Glomerular visceral epithelial cell (primary cell): Measurements from ENCODE around the gene BRDT.

Source experiments
- DNase-seq: peaks from one replicate; pipeline ENCODE4 v3.0.0-alpha.2; 2016; ENCODE audit errors: extremely low spot score

The BRDT gene

GRCh38 chr1:91949356-91949699 is at the start of gene BRDT:
Gene BRDT, plus strand, starts transcription at chr1:91949401. Its CDS starts 13,354 bp downstream, at chr1:91962755.
- no peak for DNase-seq

GRCh38 chr1:91900562-91900961 is 48.6 kb upstream of the BRDT start:
- peak; percentile 56 for DNase-seq

- no peak for DNase-seq
These were observed 48.0 kb upstream of the BRDT start for GRCh38 chr1:91901231-91901630.

GRCh38 chr1:91912266-91912665 is 36.9 kb upstream of the BRDT start:
- DNase-seq = no peak

GRCh38 chr1:91913018-91913417 is 36.2 kb upstream of the BRDT start:
- DNase-seq = no peak

- DNase-seq = no peak
These were observed 33.2 kb upstream of the BRDT start for GRCh38 chr1:91916046-91916445.

GRCh38 chr1:91916811-91917460 is 32.3 kb upstream of the BRDT start:
- DNase-seq = no peak

GRCh38 chr1:91919962-91920361 is 29.2 kb upstream of the BRDT start:
- DNase-seq = no peak

GRCh38 chr1:91924146-91924545 is 25.1 kb upstream of the BRDT start:
- DNase-seq = peak; percentile 46

GRCh38 chr1:91925644-91926435 is 23.4 kb upstream of the BRDT start:
- DNase-seq = no peak

- DNase-seq = no peak
These were observed 21.2 kb upstream of the BRDT start for GRCh38 chr1:91928026-91928425.

- DNase-seq = no peak
These were observed 20.0 kb upstream of the BRDT start for GRCh38 chr1:91929250-91929649.

GRCh38 chr1:91937613-91938012 is 11.6 kb upstream of the BRDT start:
- DNase-seq = no peak

- no peak for DNase-seq
These were observed 8.7 kb upstream of the BRDT start for GRCh38 chr1:91940496-91940895.

- no peak for DNase-seq
These were observed 5.1 kb upstream of the BRDT start for GRCh38 chr1:91944087-91944486.

GRCh38 chr1:91948097-91948496 is 1.1 kb upstream of the BRDT start:
- DNase-seq = no peak

- DNase-seq = no peak
These were observed 473 bp upstream of the BRDT start for GRCh38 chr1:91948501-91949355.

- DNase-seq = no peak
These were observed 3.0 kb downstream of the BRDT start for GRCh38 chr1:91952187-91952586.

GRCh38 chr1:91958926-91959325 is 9.7 kb downstream of the BRDT start:
- no peak for DNase-seq

- no peak for DNase-seq
These were observed 19.1 kb downstream of the BRDT start for GRCh38 chr1:91968334-91968733.

GRCh38 chr1:91979383-91979782 is 30.2 kb downstream of the BRDT start:
- DNase-seq = no peak

GRCh38 chr1:91980663-91981062 is 31.5 kb downstream of the BRDT start:
- DNase-seq = no peak
